ENCODE data around the gene SMYD4. TPM values are rescaled to one million over a fixed set of nuclear protein-coding genes. Genes with fewer than 3 reads are reported as not detected.
"Not testable (repeated sequence)": the region's sequence is repeated elsewhere in the genome, so short reads cannot be mapped to it uniquely, and the experiment has no call there.

SMYD4 gene
- total RNA-seq, 1 experiment from 2014 or later, result 9.3 TPM

DNA sequence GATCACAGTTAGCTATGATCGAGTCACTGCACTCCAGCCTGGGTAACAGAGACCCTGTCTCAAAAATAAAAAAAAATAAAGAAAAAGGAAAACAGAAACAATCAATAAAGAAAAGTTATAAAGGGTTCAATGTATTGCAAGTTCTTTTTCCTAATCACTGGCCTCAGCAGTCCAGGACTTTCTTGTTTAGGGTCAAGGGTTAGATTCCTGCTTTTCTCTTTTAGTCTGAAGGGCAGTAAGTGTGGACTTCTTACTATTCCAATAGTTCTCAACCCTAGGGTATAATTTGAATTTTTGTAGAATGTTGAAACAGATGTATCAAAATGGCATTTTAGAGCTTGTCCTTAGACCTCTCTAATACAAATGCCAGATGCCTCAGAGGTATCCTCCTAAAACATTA, 27.3 kb downstream of the SMYD4 start:
- Histone ChIP-seq H2AFZ (ENCODE audit: low read length) (no peak overlapping the region), H3K9ac (ENCODE audit: low read length) (no peak overlapping the region), H3K4me2 (ENCODE audit: low read length) (no peak overlapping the region), H3K4me3 (ENCODE audit: low read length) (no peak overlapping the region), H3K9me3 (ENCODE audit: low read length) (no peaks in the 10 kb centered on the region), H3K79me2 (ENCODE audit: low read length) (no peaks in the 10 kb centered on the region), H3K27ac (ENCODE audit: low read length) (no peak overlapping the region), H3F3A (ENCODE audit: low read length, unreplicated experiment) (no peaks in the 10 kb centered on the region), H3K4me1 (ENCODE audit: insufficient read depth, low read length) (no peaks in the 10 kb centered on the region), H3K27me3 (ENCODE audit: low read length) (no peaks in the 10 kb centered on the region), H3K36me3 (ENCODE audit: low read depth, low read length) (no peaks in the 10 kb centered on the region), H3K9me2 (replicated peaks; ENCODE audit: low read length) (no peaks in the 10 kb centered on the region), H4K20me1 (ENCODE audit: low read length) (no peaks in the 10 kb centered on the region)
- CTCF ChIA-PET, result no interaction called here
- intact Hi-C loops (cut with micrococcal nuclease), result no loop called here
- no TSS peak for BruUV-seq (replicated peaks)
- DNase-seq (no peak), ATAC-seq (no peak)
- POLR2A ChIA-PET (ENCODE audit: unreplicated experiment), result no interaction called here
- TF ChIP-seq EZH2phosphoT487 (IDR thresholded peaks at IDR 0.05; ENCODE audit: borderline replicate concordance, low read length) (no peak), EZH2 (IDR thresholded peaks at IDR 0.05; ENCODE audit: low read length, unreplicated experiment) (no peak)
- TF ChIP-seq, protein P1, sequence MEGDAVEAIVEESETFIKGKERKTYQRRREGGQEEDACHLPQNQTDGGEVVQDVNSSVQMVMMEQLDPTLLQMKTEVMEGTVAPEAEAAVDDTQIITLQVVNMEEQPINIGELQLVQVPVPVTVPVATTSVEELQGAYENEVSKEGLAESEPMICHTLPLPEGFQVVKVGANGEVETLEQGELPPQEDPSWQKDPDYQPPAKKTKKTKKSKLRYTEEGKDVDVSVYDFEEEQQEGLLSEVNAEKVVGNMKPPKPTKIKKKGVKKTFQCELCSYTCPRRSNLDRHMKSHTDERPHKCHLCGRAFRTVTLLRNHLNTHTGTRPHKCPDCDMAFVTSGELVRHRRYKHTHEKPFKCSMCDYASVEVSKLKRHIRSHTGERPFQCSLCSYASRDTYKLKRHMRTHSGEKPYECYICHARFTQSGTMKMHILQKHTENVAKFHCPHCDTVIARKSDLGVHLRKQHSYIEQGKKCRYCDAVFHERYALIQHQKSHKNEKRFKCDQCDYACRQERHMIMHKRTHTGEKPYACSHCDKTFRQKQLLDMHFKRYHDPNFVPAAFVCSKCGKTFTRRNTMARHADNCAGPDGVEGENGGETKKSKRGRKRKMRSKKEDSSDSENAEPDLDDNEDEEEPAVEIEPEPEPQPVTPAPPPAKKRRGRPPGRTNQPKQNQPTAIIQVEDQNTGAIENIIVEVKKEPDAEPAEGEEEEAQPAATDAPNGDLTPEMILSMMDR (conservative IDR thresholded peaks at IDR 0.05; ENCODE audit: low read depth, low read length), result no peak

DNA sequence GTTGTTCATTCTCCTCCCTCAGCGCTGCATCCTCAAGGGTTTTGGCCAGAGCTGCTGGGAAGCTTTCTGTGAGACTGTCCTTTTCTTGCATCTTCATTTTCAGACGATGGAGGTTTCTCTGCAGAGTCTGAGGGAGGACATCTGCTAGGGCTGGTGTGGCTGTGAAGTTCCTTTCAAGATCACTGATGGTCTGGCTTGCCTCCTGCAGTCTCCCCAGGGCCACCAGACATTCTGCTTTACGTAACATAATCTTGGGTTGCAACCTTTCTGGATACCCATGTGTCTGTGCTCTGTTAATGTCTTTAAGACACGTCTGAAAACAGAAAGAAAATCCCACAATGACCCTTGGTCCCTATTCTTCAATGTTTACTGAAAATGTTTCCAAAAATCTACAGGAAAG, 29.0 kb downstream of the SMYD4 start:
- H3K9ac ChIP-seq (ENCODE audit: low read length), result no peak overlapping the region
- ATAC-seq (no peak), DNase-seq (no peak)
- no peak overlapping the region for H3K4me2 ChIP-seq (ENCODE audit: low read length)
- no peaks in the 10 kb centered on the region for H3K79me2 ChIP-seq (ENCODE audit: low read length)
- H3K4me3 ChIP-seq (ENCODE audit: low read length), result no peak overlapping the region
- no peaks in the 10 kb centered on the region for H3F3A ChIP-seq (ENCODE audit: low read length, unreplicated experiment)
- CTCF ChIA-PET, result no interaction called here
- no peak overlapping the region for H3K27ac ChIP-seq (ENCODE audit: low read length)
- no TSS peak for BruUV-seq (replicated peaks)
- H3K9me3 ChIP-seq (ENCODE audit: low read length), result no peaks in the 10 kb centered on the region
- H3K36me3 ChIP-seq (ENCODE audit: low read depth, low read length), result no peaks in the 10 kb centered on the region
- POLR2A ChIA-PET (ENCODE audit: unreplicated experiment), result no interaction called here
- H3K9me2 ChIP-seq (replicated peaks; ENCODE audit: low read length), result no peaks in the 10 kb centered on the region
- H4K20me1 ChIP-seq (ENCODE audit: low read length), result no peaks in the 10 kb centered on the region
- intact Hi-C loops (cut with micrococcal nuclease), result no loop called here
- H3K4me1 ChIP-seq (ENCODE audit: insufficient read depth, low read length), result no peaks in the 10 kb centered on the region
- H2AFZ ChIP-seq (ENCODE audit: low read length), result no peak overlapping the region
- TF ChIP-seq EZH2 (IDR thresholded peaks at IDR 0.05; ENCODE audit: low read length, unreplicated experiment) (no peak), EZH2phosphoT487 (IDR thresholded peaks at IDR 0.05; ENCODE audit: borderline replicate concordance, low read length) (no peak)
- TF ChIP-seq, protein P1 (conservative IDR thresholded peaks at IDR 0.05; ENCODE audit: low read depth, low read length), result no peak
- no peaks in the 10 kb centered on the region for H3K27me3 ChIP-seq (ENCODE audit: low read length)

DNA sequence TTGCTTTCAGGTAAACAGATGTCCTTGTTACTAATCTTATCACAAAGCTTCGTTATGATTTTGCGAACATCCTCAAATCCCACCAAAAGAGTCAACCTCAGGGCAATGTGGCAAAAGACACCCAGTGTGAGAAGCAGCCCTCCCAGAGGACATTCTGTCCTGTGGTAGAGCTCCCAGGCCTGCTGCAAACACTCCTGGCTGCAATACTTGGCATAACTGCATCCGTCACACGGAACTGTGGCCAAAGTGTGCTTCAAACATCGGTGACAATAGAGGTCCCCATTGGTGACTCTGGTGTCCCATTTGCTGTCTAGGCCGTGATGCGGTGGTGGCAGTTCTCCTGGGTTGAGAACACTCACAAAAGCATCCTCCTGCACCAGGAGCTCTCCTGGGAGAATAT, 29.5 kb downstream of the SMYD4 start:
- CTCF ChIA-PET, result no interaction called here
- no TSS peak for BruUV-seq (replicated peaks)
- H2AFZ ChIP-seq (ENCODE audit: low read length), result no peak overlapping the region
- no peaks in the 10 kb centered on the region for H3K9me3 ChIP-seq (ENCODE audit: low read length)
- POLR2A ChIA-PET (ENCODE audit: unreplicated experiment), result no interaction called here
- no peaks in the 10 kb centered on the region for H3K9me2 ChIP-seq (replicated peaks; ENCODE audit: low read length)
- H3F3A ChIP-seq (ENCODE audit: low read length, unreplicated experiment), result no peaks in the 10 kb centered on the region
- H4K20me1 ChIP-seq (ENCODE audit: low read length), result no peaks in the 10 kb centered on the region
- intact Hi-C loops (cut with micrococcal nuclease), result no loop called here
- DNase-seq (no peak), ATAC-seq (no peak)
- TF ChIP-seq EZH2phosphoT487 (IDR thresholded peaks at IDR 0.05; ENCODE audit: borderline replicate concordance, low read length) (no peak), EZH2 (IDR thresholded peaks at IDR 0.05; ENCODE audit: low read length, unreplicated experiment) (no peak)
- TF ChIP-seq, protein P1 (conservative IDR thresholded peaks at IDR 0.05; ENCODE audit: low read depth, low read length), result no peak
- no peaks in the 10 kb centered on the region for H3K27me3 ChIP-seq (ENCODE audit: low read length)
- H3K36me3 ChIP-seq (ENCODE audit: low read depth, low read length), result no peaks in the 10 kb centered on the region
- H3K4me3 ChIP-seq (ENCODE audit: low read length), result no peak overlapping the region
- no peak overlapping the region for H3K4me2 ChIP-seq (ENCODE audit: low read length)
- H3K79me2 ChIP-seq (ENCODE audit: low read length), result no peaks in the 10 kb centered on the region
- no peak overlapping the region for H3K27ac ChIP-seq (ENCODE audit: low read length)
- H3K4me1 ChIP-seq (ENCODE audit: insufficient read depth, low read length), result no peaks in the 10 kb centered on the region
- no peak overlapping the region for H3K9ac ChIP-seq (ENCODE audit: low read length)

DNA sequence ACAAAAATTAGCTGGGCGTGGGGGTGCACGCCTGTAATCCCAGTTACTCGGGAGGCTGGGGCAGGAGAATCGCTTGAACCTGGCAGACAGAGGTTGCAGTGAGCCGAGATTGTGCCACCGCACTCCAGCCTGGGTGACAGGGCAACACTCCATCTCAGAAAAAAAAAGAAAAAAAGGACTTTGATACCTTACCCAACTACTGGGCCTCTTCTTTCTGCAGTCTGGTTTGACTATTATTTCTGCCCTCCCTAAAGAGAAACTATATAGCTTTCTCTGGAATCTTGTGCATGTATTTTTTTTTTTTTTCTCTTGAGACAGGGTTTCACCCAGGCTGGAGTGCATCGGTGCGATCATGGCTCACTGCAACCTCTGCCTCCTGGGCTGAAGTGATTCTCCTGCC, 31.9 kb downstream of the SMYD4 start:
- H4K20me1 ChIP-seq (ENCODE audit: low read length); H3K9me2 ChIP-seq (replicated peaks; ENCODE audit: low read length); ATAC-seq; H3K4me2 ChIP-seq (ENCODE audit: low read length); H3K9ac ChIP-seq (ENCODE audit: low read length); H3K9me3 ChIP-seq (ENCODE audit: low read length); H3K36me3 ChIP-seq (ENCODE audit: low read depth, low read length); POLR2A ChIA-PET (ENCODE audit: unreplicated experiment); H3F3A ChIP-seq (ENCODE audit: low read length, unreplicated experiment); intact Hi-C loops (cut with micrococcal nuclease); H3K27me3 ChIP-seq (ENCODE audit: low read length); BruUV-seq (replicated peaks); H2AFZ ChIP-seq (ENCODE audit: low read length); H3K79me2 ChIP-seq (ENCODE audit: low read length); DNase-seq; H3K4me1 ChIP-seq (ENCODE audit: insufficient read depth, low read length); H3K27ac ChIP-seq (ENCODE audit: low read length); H3K4me3 ChIP-seq (ENCODE audit: low read length); CTCF ChIA-PET: not testable (repeated sequence)

Measured in PC-3 (cell line).